B cell (primary cell): ENCODE data around the gene PCTP.

Source experiments
- CTCF ChIP-seq: fragments of 200-600 bp; IDR thresholded peaks from one replicate; pipeline ENCODE4 v1.8.0; 2022; ENCODE audit warnings: antibody characterized with exemption, mild to moderate bottlenecking
- EZH2 ChIP-seq: IDR thresholded peaks from 2 replicates; pipeline ENCODE4 v1.6.1; 2012; ENCODE audit warnings: borderline replicate concordance, low read depth, mild to moderate bottlenecking, moderate library complexity, low read length; ENCODE audit not compliant: insufficient read depth, poor library complexity, severe bottlenecking

- TF ChIP-seq CTCF (no peak), EZH2 (no peak)
Measured at GRCh38 chr17:55814377-55814776, 63.5 kb downstream of the PCTP start.
